H1 (cell line): ENCODE results near the gene PPIA. TPM values are rescaled to one million over a fixed set of nuclear protein-coding genes. Genes with fewer than 3 reads are reported as not detected.

Experiments
- CTCF ChIA-PET: fragments of 300-600 bp; sonication (Branson Sonifier 250); formaldehyde crosslinking; loops from one replicate; lab custom pipeline; 2021; ENCODE audit not compliant: partially characterized antibody; lab: Charles Lee
- POLR2A ChIA-PET: fragments of 300-600 bp; sonication (Branson Sonifier 250); formaldehyde crosslinking; loops from one replicate; lab custom pipeline; 2021; ENCODE audit warnings: inconsistent platforms; ENCODE audit not compliant: partially characterized antibody; lab: Charles Lee
- DNase-seq, 2 experiments: peaks; one replicate each; pipeline versions ENCODE4 v3.0.0 to v3.0.0-alpha.2; 2010 to 2022; ENCODE audit warnings: low spot score in 2 of 2, low read depth in 1 of 2, mixed read lengths in 1 of 2
- FAIRE-seq: peaks from 2 replicates; lab custom pipeline; 2011; peaks lifted over from hg19 to GRCh38; lab: Jason Lieb, UNC
- H2AFZ ChIP-seq: 2 replicates; pipeline ENCODE4 v1.8.1; 2012; ENCODE audit warnings: low read length, inconsistent platforms
- H2AK5ac ChIP-seq: 2 replicates; pipeline ENCODE4 v1.6.1; 2013; ENCODE audit warnings: low read depth, low read length
- H2BK120ac ChIP-seq: replicated peaks from 2 replicates; pipeline ENCODE3; 2013; ENCODE audit warnings: low read depth, low read length, inconsistent platforms
- H2BK12ac ChIP-seq: 2 replicates; pipeline ENCODE4 v1.6.1; 2013; ENCODE audit warnings: low read depth, low read length
- H2BK15ac ChIP-seq: 2 replicates; pipeline ENCODE4 v1.6.1; 2013; ENCODE audit warnings: low read length
- H2BK20ac ChIP-seq: 2 replicates; pipeline ENCODE4 v1.6.1; 2013; ENCODE audit warnings: low read length
- H2BK5ac ChIP-seq: 2 replicates; pipeline ENCODE4 v1.6.1; 2013; ENCODE audit warnings: low read depth, low read length
- H3K14ac ChIP-seq: 2 replicates; pipeline ENCODE4 v1.6.1; 2013; ENCODE audit warnings: inconsistent platforms; ENCODE audit not compliant: insufficient read length
- H3K18ac ChIP-seq: 2 replicates; pipeline ENCODE4 v1.6.1; 2013; ENCODE audit warnings: low read length; ENCODE audit errors: extremely low read depth
- H3K23ac ChIP-seq: 2 replicates; pipeline ENCODE4 v1.6.1; 2013; ENCODE audit warnings: inconsistent platforms; ENCODE audit not compliant: insufficient read length
- H3K23me2 ChIP-seq: 2 replicates; pipeline ENCODE4 v1.6.1; 2013; ENCODE audit warnings: low read depth, low read length
- H3K27ac ChIP-seq: 2 replicates; pipeline ENCODE4 v1.6.1; 2011; ENCODE audit warnings: low read depth, low read length, inconsistent platforms
- H3K27me3 ChIP-seq, 4 experiments: replicated peaks in 1 of 4; 1 replicate in 1 of 4; 2 replicates in 3 of 4; pipeline versions ENCODE4 v1.6.1 to v1.8.1; 2011 to 2013; ENCODE audit warnings: low read length in 3 of 4, mild to moderate bottlenecking in 3 of 4, inconsistent platforms in 2 of 4, mixed read lengths in 2 of 4, moderate library complexity in 1 of 4; ENCODE audit not compliant: control insufficient read depth in 3 of 4, insufficient read depth in 3 of 4; ENCODE audit errors: extremely low read depth in 1 of 4
- H3K36me3 ChIP-seq, 4 experiments: 2 replicates each; pipeline versions ENCODE4 v1.6.1 to v1.8.1; 2011 to 2013; ENCODE audit warnings: mild to moderate bottlenecking in 4 of 4, low read length in 3 of 4, moderate library complexity in 2 of 4, control low read depth in 1 of 4, inconsistent platforms in 1 of 4; ENCODE audit not compliant: insufficient read depth in 4 of 4, control insufficient read depth in 2 of 4
- H3K4ac ChIP-seq: replicated peaks from 2 replicates; pipeline ENCODE3; 2013; ENCODE audit warnings: low read length, low read depth, mixed read lengths, inconsistent platforms; ENCODE audit not compliant: insufficient read length
- H3K4me1 ChIP-seq, 4 experiments: replicated peaks in 1 of 4; 1 replicate in 1 of 4; 2 replicates in 3 of 4; pipeline versions ENCODE4 v1.6.1 to v1.8.1; 2011 to 2013; ENCODE audit warnings: low read length in 3 of 4, inconsistent platforms in 2 of 4, mixed read lengths in 1 of 4; ENCODE audit not compliant: insufficient read depth in 4 of 4, control insufficient read depth in 3 of 4
- H3K4me2 ChIP-seq, 2 experiments: 2 replicates each; pipeline versions ENCODE4 v1.6.1 to v1.8.1; 2011 to 2013; ENCODE audit warnings: low read depth in 2 of 2, low read length in 2 of 2, control low read depth in 1 of 2, inconsistent platforms in 1 of 2, mild to moderate bottlenecking in 1 of 2; ENCODE audit not compliant: insufficient read depth in 1 of 2
- H3K4me3 ChIP-seq, 4 experiments: fragments of 200-600, 300-600 bp in 1 of 4; sonication (generic), shearing (Covaris generic), sonication (Bioruptor Twin) in 1 of 4; 2 replicates each; pipeline versions ENCODE4 v1.5.1 to v1.8.1; 2011 to 2016; ENCODE audit warnings: low read length in 4 of 4, low read depth in 3 of 4, control low read depth in 2 of 4, inconsistent platforms in 2 of 4, mild to moderate bottlenecking in 2 of 4, mixed read lengths in 1 of 4, moderate library complexity in 1 of 4; ENCODE audit not compliant: insufficient read depth in 2 of 4; ENCODE audit errors: extremely low read depth in 1 of 4
- H3K56ac ChIP-seq: replicated peaks from 2 replicates; pipeline ENCODE3; 2013; ENCODE audit warnings: low read depth, mild to moderate bottlenecking, mixed read lengths, low read length, inconsistent platforms; ENCODE audit not compliant: insufficient read length
- H3K79me1 ChIP-seq: 2 replicates; pipeline ENCODE4 v1.6.1; 2013; ENCODE audit warnings: low read depth, low read length, control low read depth
- H3K79me2 ChIP-seq, 2 experiments: 2 replicates each; pipeline versions ENCODE4 v1.6.1 to v1.8.1; 2012 to 2013; ENCODE audit warnings: low read length in 2 of 2, mild to moderate bottlenecking in 2 of 2, inconsistent platforms in 1 of 2; ENCODE audit not compliant: insufficient read depth in 2 of 2, control insufficient read depth in 1 of 2
- H3K9ac ChIP-seq, 4 experiments: replicated peaks in 1 of 4; 1 replicate in 1 of 4; 2 replicates in 3 of 4; pipeline versions ENCODE4 v1.6.1 to v1.8.1; 2011 to 2013; ENCODE audit warnings: low read depth in 3 of 4, low read length in 3 of 4, control low read depth in 2 of 4, mild to moderate bottlenecking in 2 of 4, moderate library complexity in 2 of 4, inconsistent platforms in 1 of 4; ENCODE audit errors: extremely low read depth in 1 of 4
- H3K9me3 ChIP-seq, 2 experiments: 2 replicates each; pipeline versions ENCODE4 v1.6.1 to v1.8.1; 2012 to 2013; ENCODE audit warnings: mild to moderate bottlenecking in 2 of 2, moderate library complexity in 2 of 2, control low read depth in 1 of 2, inconsistent platforms in 1 of 2, low read depth in 1 of 2, low read length in 1 of 2, mixed read lengths in 1 of 2; ENCODE audit not compliant: insufficient read depth in 2 of 2
- H4K20me1 ChIP-seq, 2 experiments: replicated peaks in 1 of 2; 2 replicates each; pipeline versions ENCODE3 to v1.8.1; 2011 to 2013; ENCODE audit warnings: inconsistent platforms in 2 of 2, low read length in 2 of 2, mild to moderate bottlenecking in 1 of 2; ENCODE audit not compliant: insufficient read depth in 2 of 2, control insufficient read depth in 1 of 2
- H4K5ac ChIP-seq: 2 replicates; pipeline ENCODE4 v1.6.1; 2013; ENCODE audit warnings: low read length, low read depth, mixed read lengths, inconsistent platforms; ENCODE audit not compliant: insufficient read length
- H4K8ac ChIP-seq: 2 replicates; pipeline ENCODE4 v1.8.0; 2013; ENCODE audit warnings: mild to moderate bottlenecking, moderate library complexity, low read length, inconsistent platforms; ENCODE audit not compliant: insufficient read depth; ENCODE audit errors: extremely low read depth
- H4K91ac ChIP-seq: replicated peaks from 2 replicates; pipeline ENCODE3; 2013; ENCODE audit warnings: low read length, mixed read lengths, inconsistent platforms; ENCODE audit not compliant: insufficient read length
- CBX5 ChIP-seq: fragments of 300-800, 300-1000 bp; sonication (generic); IDR thresholded peaks from 2 replicates; pipeline ENCODE4 v1.7.1; 2016; ENCODE audit warnings: antibody characterized with exemption, low read length, low read depth
- CHD2 ChIP-seq: IDR thresholded peaks from 2 replicates; pipeline ENCODE4 v1.6.1; 2012; ENCODE audit warnings: low read length, improper control_type of control experiment
- EP300 ChIP-seq, 2 experiments: IDR thresholded peaks; 1 replicate in 1 of 2; 2 replicates in 1 of 2; pipeline ENCODE4 v1.6.1; 2011 to 2012; ENCODE audit warnings: low read depth in 2 of 2, low read length in 2 of 2, mild to moderate bottlenecking in 2 of 2, borderline replicate concordance in 1 of 2, inconsistent platforms in 1 of 2, moderate library complexity in 1 of 2
- JUN ChIP-seq: IDR thresholded peaks from 2 replicates; pipeline ENCODE4 v1.6.1; 2011; ENCODE audit warnings: low read depth, mild to moderate bottlenecking, improper control_type of control experiment, low read length
- RAD21 ChIP-seq, 2 experiments: IDR thresholded peaks in 1 of 2; conservative IDR thresholded peaks in 1 of 2; 2 replicates each; pipeline ENCODE4 v1.6.1; 2011; ENCODE audit warnings: low read depth in 2 of 2, low read length in 2 of 2, improper control_type of control experiment in 1 of 2, inconsistent platforms in 1 of 2, mild to moderate bottlenecking in 1 of 2, moderate library complexity in 1 of 2
- SP4 ChIP-seq: IDR thresholded peaks from 2 replicates; pipeline ENCODE4 v1.6.1; 2012; ENCODE audit warnings: low read length, inconsistent platforms
- SUZ12 ChIP-seq: fragments of 200-600 bp; sonication (generic); IDR thresholded peaks from 2 replicates; pipeline ENCODE4 v1.6.1; 2012; ENCODE audit warnings: mild to moderate bottlenecking, inconsistent platforms, low read length, moderate library complexity, mixed read lengths
- TAF1 ChIP-seq: IDR thresholded peaks from 2 replicates; pipeline ENCODE4 v1.6.1; 2011; ENCODE audit warnings: mild to moderate bottlenecking, low read depth, low read length
- ZNF274 ChIP-seq: IDR thresholded peaks from 2 replicates; pipeline ENCODE4 v1.7.0; 2012; ENCODE audit warnings: low read length, borderline replicate concordance; ENCODE audit errors: extremely low read depth
- WGBS, 2 experiments: shearing (Covaris generic) in 1 of 2; methylation state at CpG; one replicate each; pipeline versions ENCODE4 v1.1.6 to v1.1.7; 2013 to 2015; ENCODE audit warnings: low lambda C conversion rate in 2 of 2, mixed read lengths in 2 of 2, inconsistent platforms in 1 of 2, low coverage in 1 of 2, missing lambda C conversion rate in 1 of 2; ENCODE audit not compliant: insufficient replicate concordance in 2 of 2, insufficient coverage in 1 of 2, insufficient read length in 1 of 2; ENCODE audit errors: extremely low coverage in 1 of 2, missing lambda C conversion rate in 1 of 2; 5-methylcytosine and 5-hydroxymethylcytosine counted together
- polyA plus RNA-seq, 7 experiments: library from polyadenylated mRNA; depleted of rRNA in 3 of 7; stranded (reverse) in 5 of 7; unstranded in 2 of 7; fragments of >200 nt in 5 of 7; fragments of 200-250 nt in 2 of 7; gene quantifications; 1 replicate in 5 of 7; 2 replicates in 1 of 7; 4 replicates in 1 of 7; pipeline versions ENCODE4 v1.2.1 to v1.2.3, GENCODE V29; 2011 to 2013; ENCODE audit warnings: missing spikeins in 2 of 7, mixed read lengths in 2 of 7
- total RNA-seq: library from RNA; stranded (reverse); fragmentation: NEBNext Ultra II Directional; extraction: Animal tissue kit (Norgen Biotek cat#: 25700); gene quantifications from 2 replicates; pipeline ENCODE4 v1.2.1, GENCODE V29; 2021
- TF ChIP-seq, protein P1 (sequence below): IDR thresholded peaks from 2 replicates; pipeline ENCODE4 v1.6.1; 2012; ENCODE audit warnings: inconsistent platforms

The PPIA gene
- total and polyA plus RNA-seq, 2 of the 8 experiments (the other 6 are each of a cell fraction or from before 2014, with no cell fraction given) = 2,865 to 5,394 TPM

DNA sequence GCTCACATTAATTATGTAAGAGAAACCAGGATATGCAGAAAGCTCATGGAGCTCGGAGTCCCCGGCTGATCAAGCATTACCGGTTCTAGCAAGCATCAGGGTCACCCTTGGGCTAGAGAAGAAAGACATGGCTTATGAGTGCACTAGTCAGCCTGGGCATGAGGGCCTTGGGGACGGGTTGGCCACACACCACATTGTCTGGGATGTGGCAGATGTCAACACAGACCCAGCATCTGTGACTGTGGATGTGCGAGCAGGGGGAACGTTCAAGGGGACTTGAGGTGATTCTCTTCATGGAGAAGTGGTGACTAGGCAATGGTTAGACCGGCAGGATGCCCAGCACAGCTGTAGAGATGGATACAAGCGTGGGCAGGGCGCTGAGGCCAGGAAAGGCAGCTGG is 34.2 kb upstream of the PPIA start:
- no peaks in the 10 kb centered on the region for H3K4me1 ChIP-seq
- H2BK120ac ChIP-seq = no peak overlapping the region
- H3K14ac ChIP-seq = no peak overlapping the region
- peaks cover 0 to 12% of the 10 kb centered on the region in 2 experiments for H4K20me1 ChIP-seq
- no peak overlapping the region for H3K4me3 ChIP-seq
- no peak overlapping the region for H4K91ac ChIP-seq
- no peaks in the 10 kb centered on the region for H3K27me3 ChIP-seq
- no peak overlapping the region for H3K27ac ChIP-seq
- H3K9me3 ChIP-seq = no peaks in the 10 kb centered on the region
- no peak overlapping the region for H3K23ac ChIP-seq
- H2BK12ac ChIP-seq = no peak overlapping the region
- no peak overlapping the region for H4K8ac ChIP-seq
- DNase-seq (no peak), FAIRE-seq (no peak)
- no peak overlapping the region for H2AK5ac ChIP-seq
- H2BK20ac ChIP-seq = no peak overlapping the region
- no peak overlapping the region for H3K18ac ChIP-seq
- H3K9ac ChIP-seq = no peak overlapping the region
- peaks cover 3% of the 10 kb centered on the region; the same call in 1 of the 2 replicates for H3K79me1 ChIP-seq
- WGBS, 2 experiments = 92% methylated on average over 9 of the region's 9 CpGs; no CpG with 5 or more reads in 1 of the 2 experiments
- H4K5ac ChIP-seq = no peak overlapping the region
- H3K4me2 ChIP-seq = no peak overlapping the region
- CTCF ChIA-PET = interaction anchor here (1.1 to 2.5 kb wide), 3 partner anchors 10 to 212 kb away, joined by 3 to 7 read pairs (median 5); no protein-coding TSS in a partner anchor
- H3K23me2 ChIP-seq = no peaks in the 10 kb centered on the region
- H2BK5ac ChIP-seq = no peak overlapping the region; the same call in 1 of the 2 replicates
- H2BK15ac ChIP-seq = no peak overlapping the region
- H3K79me2 ChIP-seq = no peaks in the 10 kb centered on the region
- POLR2A ChIA-PET = interaction anchor here (0.8 to 2.5 kb wide), 4 partner anchors 11 to 96 kb away, joined by 3 to 8 read pairs (median 6); partner anchors contain the start of gene ZMIZ2
- no peak overlapping the region for H3K56ac ChIP-seq
- H2AFZ ChIP-seq = no peak overlapping the region
- no peak overlapping the region for H3K4ac ChIP-seq
- peaks cover 18 to 82% (median 38%) of the 10 kb centered on the region in 4 experiments for H3K36me3 ChIP-seq
- no peak for TF ChIP-seq EP300 (IDR thresholded peaks at IDR 0.05; ENCODE audit: borderline replicate concordance in 1 of 2, low read depth in 2 of 2, low read length in 2 of 2)
- TF ChIP-seq, protein P1, sequence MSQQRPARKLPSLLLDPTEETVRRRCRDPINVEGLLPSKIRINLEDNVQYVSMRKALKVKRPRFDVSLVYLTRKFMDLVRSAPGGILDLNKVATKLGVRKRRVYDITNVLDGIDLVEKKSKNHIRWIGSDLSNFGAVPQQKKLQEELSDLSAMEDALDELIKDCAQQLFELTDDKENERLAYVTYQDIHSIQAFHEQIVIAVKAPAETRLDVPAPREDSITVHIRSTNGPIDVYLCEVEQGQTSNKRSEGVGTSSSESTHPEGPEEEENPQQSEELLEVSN = no peak
- TF ChIP-seq CHD2 = no peak
- TF ChIP-seq TAF1 = no peak
- no peak for TF ChIP-seq SP4
- TF ChIP-seq JUN = no peak
- TF ChIP-seq CBX5 = no peak
- no peak for TF ChIP-seq RAD21 (IDR thresholded peaks at IDR 0.05 in 1 of 2, conservative IDR thresholded peaks at IDR 0.05 in 1 of 2; ENCODE audit: low read depth in 2 of 2, low read length in 2 of 2)
- TF ChIP-seq ZNF274 = no peak
- TF ChIP-seq SUZ12 = no peak
